NB4 (cell line): ENCODE measurements around the gene BCL7A.

Experiments used
- POLR2A ChIP-seq: IDR thresholded peaks from 2 replicates; pipeline ENCODE4 v1.6.1; 2011; ENCODE audit warnings: mild to moderate bottlenecking; ENCODE audit not compliant: insufficient read length; ENCODE audit errors: extremely low read depth
- TF ChIP-seq, protein P1 (sequence below): IDR thresholded peaks from one replicate; pipeline ENCODE4 v1.5.1; 2012; ENCODE audit warnings: low read depth, low read length

DNA sequence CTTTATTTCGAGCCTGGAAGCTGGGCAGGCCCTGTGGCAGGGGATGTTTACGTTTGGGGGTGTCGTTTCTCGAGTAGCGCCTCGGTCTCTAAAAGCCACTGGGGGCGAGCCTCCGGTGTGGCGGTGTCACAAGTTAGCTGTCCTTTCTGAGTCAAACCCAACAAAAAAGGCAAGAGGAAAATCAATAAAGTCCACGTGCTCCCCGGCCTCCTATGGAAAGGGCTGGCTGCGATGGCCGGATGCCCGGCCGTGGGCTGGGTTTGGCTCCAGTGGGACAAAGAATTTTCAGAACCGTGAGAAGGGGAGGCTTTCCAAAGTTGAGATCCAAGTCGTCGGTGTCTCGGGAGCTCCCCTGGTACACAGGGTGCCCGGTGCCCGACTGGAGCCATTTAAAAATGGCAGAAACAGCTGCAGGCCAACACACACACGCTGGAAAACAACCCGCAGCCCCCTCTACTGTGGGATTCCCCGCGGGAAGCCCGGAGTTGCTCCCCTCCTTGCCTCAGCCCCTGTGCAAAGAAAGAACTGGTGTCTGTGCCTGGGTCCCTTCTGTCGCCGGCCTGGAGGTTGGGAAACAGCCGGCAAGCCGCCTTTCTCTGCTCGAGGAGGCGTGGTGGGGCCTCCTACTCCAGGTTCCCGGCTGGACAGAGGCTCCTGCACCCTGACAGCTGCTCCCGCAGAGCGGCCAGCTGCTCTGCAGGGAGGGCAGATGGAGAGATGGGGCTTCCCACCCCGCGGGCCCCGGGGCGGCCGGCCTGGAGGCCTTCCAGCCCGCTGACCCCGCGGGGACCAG is 1.9 kb downstream of the BCL7A start:
- TF ChIP-seq, protein P1, sequence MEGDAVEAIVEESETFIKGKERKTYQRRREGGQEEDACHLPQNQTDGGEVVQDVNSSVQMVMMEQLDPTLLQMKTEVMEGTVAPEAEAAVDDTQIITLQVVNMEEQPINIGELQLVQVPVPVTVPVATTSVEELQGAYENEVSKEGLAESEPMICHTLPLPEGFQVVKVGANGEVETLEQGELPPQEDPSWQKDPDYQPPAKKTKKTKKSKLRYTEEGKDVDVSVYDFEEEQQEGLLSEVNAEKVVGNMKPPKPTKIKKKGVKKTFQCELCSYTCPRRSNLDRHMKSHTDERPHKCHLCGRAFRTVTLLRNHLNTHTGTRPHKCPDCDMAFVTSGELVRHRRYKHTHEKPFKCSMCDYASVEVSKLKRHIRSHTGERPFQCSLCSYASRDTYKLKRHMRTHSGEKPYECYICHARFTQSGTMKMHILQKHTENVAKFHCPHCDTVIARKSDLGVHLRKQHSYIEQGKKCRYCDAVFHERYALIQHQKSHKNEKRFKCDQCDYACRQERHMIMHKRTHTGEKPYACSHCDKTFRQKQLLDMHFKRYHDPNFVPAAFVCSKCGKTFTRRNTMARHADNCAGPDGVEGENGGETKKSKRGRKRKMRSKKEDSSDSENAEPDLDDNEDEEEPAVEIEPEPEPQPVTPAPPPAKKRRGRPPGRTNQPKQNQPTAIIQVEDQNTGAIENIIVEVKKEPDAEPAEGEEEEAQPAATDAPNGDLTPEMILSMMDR, result no peak
- no peak for TF ChIP-seq POLR2A
